Measurements from ENCODE around the gene BST2.
A peak's percentile ranks its signal among the peaks of the same experiment; 100 is the strongest.

Gene BST2

GRCh38 chr19:17429641-17430113 lies 24.2 kb upstream of the BST2 start:
- Mint-ChIP-seq H3K36me3 (peaks cover 0 to 2% of the 10 kb centered on the region in 2 donors), H3K4me3 (no peak overlapping the region), H3K27me3 (no peaks in the 10 kb centered on the region), H3K27ac (no peak overlapping the region), H3K4me1 (peaks cover 5% of the 10 kb centered on the region in 2 donors), H3K9me3 (no peaks in the 10 kb centered on the region)
- ATAC-seq (replicated peaks) = no peak
- no peak for DNase-seq

GRCh38 chr19:17424743-17425365 lies 19.4 kb upstream of the BST2 start:
- DNase-seq = no peak
- no peak overlapping the region for H3K4me3 Mint-ChIP-seq
- peaks cover 5 to 12% of the 10 kb centered on the region in 2 donors for H3K36me3 Mint-ChIP-seq
- no peaks in the 10 kb centered on the region for H3K27me3 Mint-ChIP-seq
- H3K27ac Mint-ChIP-seq = peak overlapping the region; percentile 65
- no peaks in the 10 kb centered on the region for H3K9me3 Mint-ChIP-seq
- peaks cover 11 to 21% of the 10 kb centered on the region in 2 donors for H3K4me1 Mint-ChIP-seq
- peak; percentile 65 to 67 for ATAC-seq (replicated peaks)

DNA sequence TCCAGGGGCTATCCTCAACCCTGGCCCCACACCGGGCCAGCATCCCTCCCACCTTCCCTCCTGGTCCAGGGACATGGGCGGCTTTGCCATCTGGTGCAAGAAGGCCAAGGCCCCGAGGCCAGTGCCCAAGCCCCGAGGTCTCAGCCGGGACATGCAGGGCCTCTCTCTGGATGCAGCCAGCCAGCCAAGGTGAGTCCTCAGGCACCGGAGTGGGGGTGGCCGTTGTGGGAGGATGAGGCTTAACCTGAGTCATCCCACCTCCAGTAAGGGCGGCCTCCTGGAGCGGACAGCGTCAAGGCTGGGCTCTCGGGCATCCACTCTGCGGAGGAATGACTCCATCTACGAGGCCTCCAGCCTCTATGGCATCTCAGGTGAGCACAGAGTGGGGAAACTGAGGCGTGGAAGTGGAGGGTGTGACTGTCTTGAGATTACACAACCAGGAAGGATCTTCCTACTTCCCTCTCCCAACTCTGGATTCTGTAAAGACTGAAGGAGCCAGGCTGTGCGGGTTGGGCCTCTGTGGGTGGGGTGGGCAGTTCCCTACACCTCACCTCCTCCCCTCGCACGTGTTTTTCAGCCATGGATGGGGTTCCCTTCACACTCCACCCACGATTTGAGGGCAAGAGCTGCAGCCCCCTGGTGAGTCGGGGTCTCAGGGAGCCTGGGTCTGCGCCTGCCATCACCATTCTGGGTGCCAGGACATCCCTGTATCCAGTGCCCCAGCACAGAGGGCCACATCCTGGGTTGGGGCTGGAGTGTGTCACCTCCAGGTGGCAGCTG lies 18.2 kb upstream of the BST2 start:
- H3K36me3 Mint-ChIP-seq = peaks cover 5 to 12% of the 10 kb centered on the region in 2 donors
- H3K4me3 Mint-ChIP-seq = no peak overlapping the region

GRCh38 chr19:17421942-17422341 lies 16.5 kb upstream of the BST2 start:
- Mint-ChIP-seq H3K27ac (no peak overlapping the region), H3K4me3 (no peak overlapping the region)

More for the DNA sequence above, 18.2 kb upstream of the BST2 start:
- ATAC-seq (replicated peaks) (no peak), DNase-seq (no peak)
- H3K4me1 Mint-ChIP-seq = peaks cover 17 to 29% of the 10 kb centered on the region in 2 donors
- no peak overlapping the region for H3K27ac Mint-ChIP-seq
- no peaks in the 10 kb centered on the region for H3K27me3 Mint-ChIP-seq
- H3K9me3 Mint-ChIP-seq = no peaks in the 10 kb centered on the region

GRCh38 chr19:17420475-17420924 lies 15.1 kb upstream of the BST2 start:
- ATAC-seq (replicated peaks) (peak; percentile 30), DNase-seq (no peak)
- peak overlapping the region; percentile 92 for H3K27ac Mint-ChIP-seq
- H3K9me3 Mint-ChIP-seq = no peaks in the 10 kb centered on the region
- no peaks in the 10 kb centered on the region for H3K27me3 Mint-ChIP-seq
- peak overlapping the region; percentile 93 to 95 for H3K4me3 Mint-ChIP-seq
- H3K4me1 Mint-ChIP-seq = peaks cover 17 to 29% of the 10 kb centered on the region in 2 donors
- H3K36me3 Mint-ChIP-seq = peaks cover 18 to 28% of the 10 kb centered on the region in 2 donors

More at GRCh38 chr19:17421942-17422341, 16.5 kb upstream of the BST2 start:
- Mint-ChIP-seq H3K9me3 (no peaks in the 10 kb centered on the region), H3K27me3 (no peaks in the 10 kb centered on the region), H3K36me3 (peaks cover 11 to 20% of the 10 kb centered on the region in 2 donors), H3K4me1 (peaks cover 17 to 29% of the 10 kb centered on the region in 2 donors)
- ATAC-seq (replicated peaks) (no peak), DNase-seq (no peak)

GRCh38 chr19:17419621-17420474 lies 14.4 kb upstream of the BST2 start, which contains the start of gene MVB12A:
Gene MVB12A (plus strand): TSS chr19:17420047. CDS start chr19:17420136, 89 bp downstream.
- H3K4me3 Mint-ChIP-seq = peak within 1 kb of the TSS; percentile 93 to 95
- no peaks in the 10 kb centered on the region for H3K27me3 Mint-ChIP-seq
- peaks cover 19 to 32% of the 10 kb centered on the region in 2 donors for H3K36me3 Mint-ChIP-seq

DNA sequence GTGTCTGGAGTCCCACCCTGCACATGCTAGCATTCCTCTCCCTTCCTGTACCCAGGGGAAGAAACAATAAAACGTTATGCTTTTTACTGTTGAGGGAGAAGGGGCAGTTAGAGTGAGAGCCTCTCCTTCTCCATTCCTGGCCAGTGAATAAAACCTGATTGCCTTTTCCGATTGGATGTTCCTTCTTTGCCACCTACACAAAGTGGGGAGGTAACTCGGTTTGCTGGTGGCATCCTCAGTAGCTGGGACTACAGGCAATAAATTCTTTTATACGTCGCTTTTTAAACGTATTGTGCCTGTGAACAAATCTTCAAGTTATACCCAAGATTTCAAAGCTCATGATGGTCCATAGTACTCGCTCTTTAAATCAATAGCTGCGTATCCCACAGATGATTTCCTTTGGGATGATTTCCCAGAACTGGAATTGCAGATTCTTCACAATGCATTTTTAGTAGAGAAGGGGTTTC lies 13.8 kb upstream of the BST2 start:
- peak overlapping the region; percentile 93 to 95 for H3K4me3 Mint-ChIP-seq
- H3K27me3 Mint-ChIP-seq = no peaks in the 10 kb centered on the region
- DNase-seq = no peak
- H3K27ac Mint-ChIP-seq = peak overlapping the region; percentile 95
- H3K9me3 Mint-ChIP-seq = no peaks in the 10 kb centered on the region
- no peak for ATAC-seq (replicated peaks)
- H3K4me1 Mint-ChIP-seq = peaks cover 11 to 19% of the 10 kb centered on the region in 2 donors
- peaks cover 21 to 32% of the 10 kb centered on the region in 2 donors for H3K36me3 Mint-ChIP-seq

More at GRCh38 chr19:17419621-17420474, 14.4 kb upstream of the BST2 start, which contains the start of gene MVB12A:
- peak; percentile 93 to 96 for ATAC-seq (replicated peaks)
- Mint-ChIP-seq H3K27ac (peak within 1 kb of the TSS; percentile 95), H3K9me3 (no peaks in the 10 kb centered on the region), H3K4me1 (peaks cover 14 to 26% of the 10 kb centered on the region in 2 donors)
- peak; percentile 95 for DNase-seq

DNA sequence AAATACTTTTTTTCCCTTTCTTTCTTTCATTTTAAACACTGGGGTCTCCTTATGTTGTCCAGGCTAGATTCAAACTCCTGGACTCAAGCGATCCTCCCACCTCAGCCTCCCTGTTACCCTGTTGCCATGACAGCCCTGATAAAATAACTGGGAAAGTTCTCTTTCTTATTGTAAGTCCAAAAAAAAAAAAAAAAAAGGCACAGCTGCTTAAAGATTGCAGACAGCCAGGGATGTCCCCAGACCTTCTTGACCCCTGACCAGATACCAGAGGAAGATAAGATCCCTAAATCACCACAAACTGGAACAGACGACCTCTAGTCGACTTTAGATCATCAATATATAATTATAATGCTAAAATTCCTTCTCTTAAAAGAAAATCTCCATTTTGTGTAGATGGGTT lies 13.3 kb upstream of the BST2 start:
- no peaks in the 10 kb centered on the region for H3K27me3 Mint-ChIP-seq
- DNase-seq (no peak), ATAC-seq (replicated peaks) (no peak)
- H3K9me3 Mint-ChIP-seq = no peaks in the 10 kb centered on the region
- H3K4me1 Mint-ChIP-seq = peaks cover 11 to 17% of the 10 kb centered on the region in 2 donors
- H3K27ac Mint-ChIP-seq = peak overlapping the region; percentile 95
- peaks cover 21 to 35% of the 10 kb centered on the region in 2 donors for H3K36me3 Mint-ChIP-seq
- peak overlapping the region in 1 of 2 donors; percentile 95 for H3K4me3 Mint-ChIP-seq

- Mint-ChIP-seq H3K4me1 (peaks cover 13 to 20% of the 10 kb centered on the region in 2 donors), H3K36me3 (peaks cover 30 to 45% of the 10 kb centered on the region in 2 donors), H3K27ac (no peak overlapping the region), H3K27me3 (no peaks in the 10 kb centered on the region), H3K9me3 (no peaks in the 10 kb centered on the region), H3K4me3 (no peak overlapping the region)
- DNase-seq (no peak), ATAC-seq (replicated peaks) (no peak)
Measured at GRCh38 chr19:17415121-17415520, 9.7 kb upstream of the BST2 start.

DNA sequence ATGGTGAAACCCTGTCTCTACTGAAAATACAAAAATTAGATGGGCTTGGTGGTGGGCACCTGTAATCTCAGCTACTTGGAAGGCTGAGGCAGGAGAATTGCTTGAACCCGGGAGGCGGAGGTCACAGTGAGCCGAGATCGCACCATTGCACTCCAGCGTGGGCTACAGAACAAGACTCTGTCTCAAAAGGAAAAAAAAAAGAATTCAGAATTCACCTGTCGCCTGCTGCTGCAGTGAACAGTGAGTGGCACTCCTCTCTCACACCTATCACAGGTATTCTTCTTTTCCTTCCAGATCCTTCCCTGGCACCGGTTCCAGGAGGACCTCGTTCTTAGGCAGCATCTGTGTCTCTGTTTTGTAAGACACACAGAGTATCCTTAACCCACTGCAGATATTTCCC lies 8.7 kb upstream of the BST2 start:
- ATAC-seq (replicated peaks) (no peak), DNase-seq (no peak)
- Mint-ChIP-seq H3K4me3 (no peak overlapping the region), H3K27ac (no peak overlapping the region), H3K36me3 (peaks cover 30 to 45% of the 10 kb centered on the region in 2 donors), H3K27me3 (no peaks in the 10 kb centered on the region), H3K4me1 (peaks cover 9 to 13% of the 10 kb centered on the region in 2 donors), H3K9me3 (no peaks in the 10 kb centered on the region)

- ATAC-seq (replicated peaks) (no peak), DNase-seq (no peak)
- Mint-ChIP-seq H3K4me3 (no peak overlapping the region), H3K36me3 (peaks cover 23 to 42% of the 10 kb centered on the region in 2 donors), H3K4me1 (peaks cover 14 to 26% of the 10 kb centered on the region in 2 donors), H3K27me3 (no peaks in the 10 kb centered on the region), H3K9me3 (no peaks in the 10 kb centered on the region), H3K27ac (no peak overlapping the region)
Measured at GRCh38 chr19:17411801-17412200, 6.4 kb upstream of the BST2 start.

DNA sequence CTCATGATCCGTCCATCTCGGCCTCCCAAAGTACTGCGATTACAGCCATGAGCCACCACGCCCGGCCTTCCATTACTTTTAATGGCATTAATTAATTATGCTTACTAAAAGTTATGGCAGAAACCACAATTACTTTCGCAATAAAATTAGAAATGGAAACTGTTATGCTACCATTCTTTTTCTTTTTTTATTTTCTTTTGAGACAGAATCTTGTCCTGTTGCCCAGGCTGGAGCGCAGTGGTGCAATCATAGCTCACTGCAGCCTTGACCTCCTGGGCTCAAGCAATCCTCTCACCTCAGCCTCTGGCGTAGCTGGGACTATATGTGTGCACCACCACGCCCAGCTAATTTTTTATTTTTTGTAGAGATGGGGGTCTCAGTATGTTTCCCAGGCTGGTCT lies 4.6 kb upstream of the BST2 start:
- ATAC-seq (replicated peaks) = no peak
- Mint-ChIP-seq H3K4me3 (no peak overlapping the region), H3K27me3 (no peaks in the 10 kb centered on the region), H3K9me3 (no peaks in the 10 kb centered on the region), H3K4me1 (peaks cover 23 to 40% of the 10 kb centered on the region in 2 donors), H3K27ac (no peak overlapping the region), H3K36me3 (peaks cover 16 to 32% of the 10 kb centered on the region in 2 donors)
- no peak for DNase-seq

- ATAC-seq (replicated peaks) = peak; percentile 17 to 32
- Mint-ChIP-seq H3K4me1 (peaks cover 31 to 46% of the 10 kb centered on the region in 2 donors), H3K9me3 (no peaks in the 10 kb centered on the region), H3K4me3 (peak overlapping the region; percentile 87 to 96), H3K27me3 (no peaks in the 10 kb centered on the region), H3K36me3 (peaks cover 21 to 34% of the 10 kb centered on the region in 2 donors), H3K27ac (peak overlapping the region; percentile 97)
- DNase-seq = no peak
Measured at GRCh38 chr19:17406887-17407196, 1.4 kb upstream of the BST2 start.
